ENCODE measurements around the gene CGN. TPM values are rescaled to one million over a fixed set of nuclear protein-coding genes. Genes with fewer than 3 reads are reported as not detected.

Gene CGN
- total RNA-seq, 1 donor = 0.09 TPM

DNA sequence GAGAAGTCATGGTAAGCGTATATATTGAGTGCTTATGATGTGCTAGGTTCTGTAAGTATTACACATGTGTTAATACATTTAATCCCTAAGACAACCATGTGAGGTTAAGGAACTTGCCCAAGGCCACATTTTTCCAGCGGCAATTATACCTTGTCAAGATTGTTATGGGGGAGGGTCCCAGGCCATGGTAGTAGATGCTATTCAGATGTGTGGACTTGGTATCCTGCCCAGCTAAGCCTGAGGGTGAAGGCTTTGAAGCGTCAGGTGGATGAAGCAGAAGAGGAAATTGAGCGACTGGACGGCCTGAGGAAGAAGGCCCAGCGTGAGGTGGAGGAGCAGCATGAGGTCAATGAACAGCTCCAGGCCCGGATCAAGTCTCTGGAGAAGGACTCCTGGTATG lies 25.3 kb downstream of the CGN start:
- H3K4me3 ChIP-seq (ENCODE audit: low read depth, low read length) = no peak overlapping the region
- DNase-seq (ENCODE audit: low read depth) = no peak
- TF ChIP-seq, protein P1, sequence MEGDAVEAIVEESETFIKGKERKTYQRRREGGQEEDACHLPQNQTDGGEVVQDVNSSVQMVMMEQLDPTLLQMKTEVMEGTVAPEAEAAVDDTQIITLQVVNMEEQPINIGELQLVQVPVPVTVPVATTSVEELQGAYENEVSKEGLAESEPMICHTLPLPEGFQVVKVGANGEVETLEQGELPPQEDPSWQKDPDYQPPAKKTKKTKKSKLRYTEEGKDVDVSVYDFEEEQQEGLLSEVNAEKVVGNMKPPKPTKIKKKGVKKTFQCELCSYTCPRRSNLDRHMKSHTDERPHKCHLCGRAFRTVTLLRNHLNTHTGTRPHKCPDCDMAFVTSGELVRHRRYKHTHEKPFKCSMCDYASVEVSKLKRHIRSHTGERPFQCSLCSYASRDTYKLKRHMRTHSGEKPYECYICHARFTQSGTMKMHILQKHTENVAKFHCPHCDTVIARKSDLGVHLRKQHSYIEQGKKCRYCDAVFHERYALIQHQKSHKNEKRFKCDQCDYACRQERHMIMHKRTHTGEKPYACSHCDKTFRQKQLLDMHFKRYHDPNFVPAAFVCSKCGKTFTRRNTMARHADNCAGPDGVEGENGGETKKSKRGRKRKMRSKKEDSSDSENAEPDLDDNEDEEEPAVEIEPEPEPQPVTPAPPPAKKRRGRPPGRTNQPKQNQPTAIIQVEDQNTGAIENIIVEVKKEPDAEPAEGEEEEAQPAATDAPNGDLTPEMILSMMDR (IDR thresholded peaks at IDR 0.05; ENCODE audit: insufficient read depth, low read length) = no peak

DNA sequence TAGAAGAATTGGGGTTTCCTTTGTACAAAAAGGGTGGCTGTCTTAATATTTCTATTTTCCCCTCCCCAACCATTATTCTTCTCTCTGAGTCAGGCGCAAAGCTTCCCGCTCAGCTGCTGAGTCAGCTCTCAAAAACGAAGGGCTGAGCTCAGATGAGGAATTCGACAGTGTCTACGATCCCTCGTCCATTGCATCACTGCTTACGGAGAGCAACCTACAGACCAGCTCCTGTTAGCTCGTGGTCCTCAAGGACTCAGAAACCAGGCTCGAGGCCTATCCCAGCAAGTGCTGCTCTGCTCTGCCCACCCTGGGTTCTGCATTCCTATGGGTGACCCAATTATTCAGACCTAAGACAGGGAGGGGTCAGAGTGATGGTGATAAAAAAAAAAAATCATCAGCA lies 25.9 kb downstream of the CGN start:
- TF ChIP-seq, protein P1 (IDR thresholded peaks at IDR 0.05; ENCODE audit: insufficient read depth, low read length) = no peak
- DNase-seq (ENCODE audit: low read depth) = peak; percentile 97
- no peak overlapping the region for H3K4me3 ChIP-seq (ENCODE audit: low read depth, low read length)

GRCh38 chr1:151539321-151540020 lies 28.3 kb downstream of the CGN start:
- TF ChIP-seq, protein P1 (IDR thresholded peaks at IDR 0.05; ENCODE audit: insufficient read depth, low read length) = no peak
- peak overlapping the region; percentile 83 for H3K4me3 ChIP-seq (ENCODE audit: low read depth, low read length)
- peak; percentile 96 for DNase-seq (ENCODE audit: low read depth)

GRCh38 chr1:151540021-151540981 lies 29.1 kb downstream of the CGN start, which contains the start of gene TUFT1:
Gene TUFT1 (plus strand): TSS chr1:151540309. CDS start chr1:151540367, 58 bp downstream.
- TF ChIP-seq, protein P1 (IDR thresholded peaks at IDR 0.05; ENCODE audit: insufficient read depth, low read length) = no peak
- DNase-seq (ENCODE audit: low read depth) = peak; percentile 88
- H3K4me3 ChIP-seq (ENCODE audit: low read depth, low read length) = peak within 1 kb of the TSS; percentile 83

GRCh38 chr1:151540982-151541377 lies 29.8 kb downstream of the CGN start:
- peak overlapping the region; percentile 83 for H3K4me3 ChIP-seq (ENCODE audit: low read depth, low read length)
- DNase-seq (ENCODE audit: low read depth) = no peak
- TF ChIP-seq, protein P1 (IDR thresholded peaks at IDR 0.05; ENCODE audit: insufficient read depth, low read length) = no peak

GRCh38 chr1:151541752-151542151 lies 30.6 kb downstream of the CGN start:
- TF ChIP-seq, protein P1 (IDR thresholded peaks at IDR 0.05; ENCODE audit: insufficient read depth, low read length) = no peak
- H3K4me3 ChIP-seq (ENCODE audit: low read depth, low read length) = peak overlapping the region; percentile 83
- no peak for DNase-seq (ENCODE audit: low read depth)

Data from fibroblast of the aortic adventitia (primary cell).